Endothelial cell of hepatic sinusoid (primary cell): ENCODE data around the gene PLEKHA6.

ENCODE experiments used
- in situ Hi-C: cut with HindIII; loops from 2 replicates; pipeline ENCODE4 v1.10.0; 2017; ENCODE audit warnings: low sequenced_read_pairs

Gene PLEKHA6

GRCh38 chr1:204198348-204199340 is 161.1 kb downstream of the PLEKHA6 start:
- in situ Hi-C loops = no loop called here

- in situ Hi-C loops = no loop called here
These were observed 162.7 kb downstream of the PLEKHA6 start for GRCh38 chr1:204197068-204197467.

GRCh38 chr1:204196068-204196795 is 163.5 kb downstream of the PLEKHA6 start, which contains the start of gene KISS1:
Gene KISS1 (minus strand): TSS chr1:204196491. CDS start chr1:204192876, 3,615 bp downstream.
- in situ Hi-C loops = no loop called here

- in situ Hi-C loops = no loop called here
These were observed 165.0 kb downstream of the PLEKHA6 start for GRCh38 chr1:204194771-204195170.

- in situ Hi-C loops = no loop called here
These were observed 165.6 kb downstream of the PLEKHA6 start for GRCh38 chr1:204194080-204194479.

- in situ Hi-C loops = no loop called here
These were observed 167.0 kb downstream of the PLEKHA6 start for GRCh38 chr1:204192589-204193352.

- in situ Hi-C loops = no loop called here
These were observed 167.7 kb downstream of the PLEKHA6 start for GRCh38 chr1:204192046-204192445.

- in situ Hi-C loops = no loop called here
These were observed 168.3 kb downstream of the PLEKHA6 start for GRCh38 chr1:204191456-204191855.

- in situ Hi-C loops = no loop called here
These were observed 169.2 kb downstream of the PLEKHA6 start for GRCh38 chr1:204190212-204191211.

GRCh38 chr1:204188959-204189639 is 170.6 kb downstream of the PLEKHA6 start:
- in situ Hi-C loops = no loop called here

GRCh38 chr1:204186597-204186996 is 173.1 kb downstream of the PLEKHA6 start:
- in situ Hi-C loops = no loop called here

GRCh38 chr1:204181116-204181515 is 178.6 kb downstream of the PLEKHA6 start:
- in situ Hi-C loops = no loop called here

- in situ Hi-C loops = no loop called here
These were observed 179.6 kb downstream of the PLEKHA6 start for GRCh38 chr1:204180133-204180532.

- in situ Hi-C loops = no loop called here
These were observed 181.0 kb downstream of the PLEKHA6 start for GRCh38 chr1:204178487-204179281.

- in situ Hi-C loops = no loop called here
These were observed 182.6 kb downstream of the PLEKHA6 start for GRCh38 chr1:204177133-204177532.

- in situ Hi-C loops = no loop called here
These were observed 183.7 kb downstream of the PLEKHA6 start for GRCh38 chr1:204176049-204176448.

GRCh38 chr1:204174958-204175357 is 184.8 kb downstream of the PLEKHA6 start:
- in situ Hi-C loops = no loop called here

GRCh38 chr1:204172404-204173029 is 187.2 kb downstream of the PLEKHA6 start:
- in situ Hi-C loops = no loop called here
